NCI-H82 treated with DMSO at 0.1 percent for 48 hours (cell line): ENCODE measurements around the gene COMMD1.
"Not testable (repeated sequence)": the region's sequence is repeated elsewhere in the genome, so short reads cannot be mapped to it uniquely, and the experiment has no call there.

Source experiments
- DNase-seq: peaks from one replicate; lab custom pipeline; 2025; ENCODE audit not compliant: unreplicated experiment; lab: John Stamatoyannopoulos, UW

Gene COMMD1

DNA sequence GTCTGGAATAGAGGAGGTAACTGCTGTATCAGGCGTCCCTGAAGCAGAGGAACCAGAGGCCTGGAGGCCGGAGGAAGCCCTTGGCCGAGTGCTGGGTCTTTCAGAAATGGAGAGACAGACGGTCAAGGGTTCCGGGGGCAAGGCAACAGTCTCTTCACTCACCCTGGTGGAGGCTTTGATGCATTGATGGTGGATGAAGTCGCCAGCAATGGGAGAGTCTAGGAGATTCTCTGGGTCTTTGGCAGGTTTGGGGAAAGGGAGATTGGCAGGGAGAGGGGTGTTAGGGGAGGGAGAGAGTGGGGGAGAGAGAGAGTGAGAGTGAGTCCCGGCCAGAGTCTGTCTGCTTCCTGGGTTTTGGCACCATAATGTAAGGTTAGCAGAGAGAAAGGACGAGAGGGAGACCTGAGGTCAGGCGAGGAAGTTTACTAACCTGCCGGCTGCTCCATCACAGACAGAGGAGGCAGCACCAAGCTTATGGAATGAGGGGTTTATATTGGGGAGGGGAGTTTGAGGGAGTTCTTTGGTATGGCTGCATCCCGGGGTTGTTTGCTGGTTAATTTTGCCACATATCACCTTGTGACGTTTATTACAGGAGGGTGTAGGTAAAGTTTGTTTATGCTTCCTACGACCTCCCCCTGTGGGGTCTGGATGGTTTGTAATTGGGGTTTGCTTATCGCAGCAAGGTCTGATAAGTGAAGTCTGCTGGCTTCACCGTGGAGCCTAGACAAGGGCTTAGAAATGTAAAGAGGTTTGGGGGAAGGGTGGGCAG is 19.6 kb downstream of the COMMD1 start:
- DNase-seq: no peak

DNA sequence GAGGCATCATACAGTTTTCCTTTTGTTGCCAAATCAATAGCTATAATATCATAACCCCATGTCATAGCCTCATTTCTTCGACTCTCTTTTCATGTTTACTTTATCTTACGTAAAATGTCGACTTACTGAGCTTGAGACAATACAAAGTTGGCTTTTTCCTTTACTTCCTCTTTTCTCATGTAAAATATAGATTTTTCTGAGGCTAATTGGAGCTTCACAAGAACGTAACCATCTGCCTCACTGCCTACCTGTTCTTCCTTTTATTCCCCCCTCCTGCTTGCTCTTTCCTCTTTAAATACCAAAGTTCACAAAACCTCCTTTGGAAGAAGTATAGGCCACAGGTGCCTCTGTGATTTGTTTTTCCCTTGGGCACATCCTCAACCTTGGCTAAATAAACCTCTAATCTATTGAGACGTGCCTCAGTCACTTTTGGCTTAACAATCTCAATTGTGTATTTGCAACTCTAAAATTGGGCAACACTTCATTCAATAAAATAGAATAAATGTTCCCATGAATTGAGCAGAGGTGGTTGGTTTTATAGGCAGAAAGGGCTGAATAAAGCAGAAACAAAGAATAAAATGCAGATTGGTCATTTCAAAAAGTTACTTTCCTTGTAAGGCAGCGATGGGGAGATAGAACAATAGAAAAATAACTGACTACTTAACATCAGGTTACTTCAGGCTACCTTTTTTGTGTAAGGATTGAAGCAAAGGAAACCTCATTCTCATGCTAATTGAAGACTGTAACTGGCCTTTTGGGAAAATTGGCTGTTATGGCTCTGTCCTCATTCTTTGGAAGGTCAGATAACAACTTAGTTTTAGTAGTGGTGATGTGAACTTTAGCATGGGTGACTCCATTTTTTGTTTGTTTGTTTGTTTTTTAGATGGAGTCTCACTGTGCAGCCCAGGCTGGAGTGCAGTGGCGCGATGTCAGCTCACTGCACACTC is 21.3 kb downstream of the COMMD1 start:
- no peak for DNase-seq

DNA sequence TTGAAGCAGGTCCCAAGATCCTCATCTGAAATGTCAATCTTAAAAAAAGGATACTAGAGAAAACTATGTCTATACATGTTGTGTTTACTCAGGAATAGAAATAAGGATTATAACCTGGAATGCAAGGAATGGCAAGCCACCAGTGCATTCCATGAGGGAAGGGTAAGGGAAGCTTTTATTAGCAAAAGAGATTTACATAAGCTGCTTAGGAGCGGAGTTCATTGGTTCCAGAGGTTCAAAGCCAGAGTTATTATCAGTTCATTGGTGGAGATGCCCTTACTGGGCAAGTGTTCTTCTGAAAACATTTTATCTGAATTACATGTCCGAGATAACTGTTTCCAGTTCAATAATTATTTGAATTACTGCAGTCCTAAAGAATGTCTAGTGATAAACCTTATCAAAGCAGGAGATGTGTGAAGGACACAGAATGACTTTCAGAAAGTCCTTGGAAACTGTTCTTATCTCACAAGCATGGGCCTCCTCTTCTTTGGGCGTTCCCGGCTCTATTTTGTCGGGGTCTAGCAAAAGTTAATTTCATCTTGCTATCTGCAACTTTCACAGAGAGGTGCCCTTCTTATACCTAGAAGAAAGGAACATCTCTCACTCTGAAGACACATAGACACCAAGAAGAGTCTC is 23.5 kb downstream of the COMMD1 start:
- DNase-seq: peak; percentile 56

DNA sequence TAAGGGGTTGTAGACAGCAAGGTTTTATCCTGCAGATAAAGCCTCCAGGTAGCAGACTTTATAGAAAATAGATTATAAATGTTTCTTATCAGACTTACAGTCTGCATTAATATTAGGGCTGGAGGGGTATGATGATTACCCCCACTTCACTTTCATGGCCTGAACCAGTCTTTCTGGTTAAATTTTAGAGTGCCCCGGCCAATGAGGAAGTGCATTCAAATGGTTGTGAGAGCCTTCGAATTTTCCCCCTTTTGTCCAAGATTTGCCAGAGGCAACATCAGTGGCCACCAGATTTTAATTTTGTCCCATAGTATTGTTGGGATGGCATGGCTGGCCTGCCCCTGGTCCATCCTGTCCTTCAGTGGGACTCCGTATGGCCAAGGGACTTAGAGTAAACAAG is 31.6 kb downstream of the COMMD1 start:
- DNase-seq: no peak

DNA sequence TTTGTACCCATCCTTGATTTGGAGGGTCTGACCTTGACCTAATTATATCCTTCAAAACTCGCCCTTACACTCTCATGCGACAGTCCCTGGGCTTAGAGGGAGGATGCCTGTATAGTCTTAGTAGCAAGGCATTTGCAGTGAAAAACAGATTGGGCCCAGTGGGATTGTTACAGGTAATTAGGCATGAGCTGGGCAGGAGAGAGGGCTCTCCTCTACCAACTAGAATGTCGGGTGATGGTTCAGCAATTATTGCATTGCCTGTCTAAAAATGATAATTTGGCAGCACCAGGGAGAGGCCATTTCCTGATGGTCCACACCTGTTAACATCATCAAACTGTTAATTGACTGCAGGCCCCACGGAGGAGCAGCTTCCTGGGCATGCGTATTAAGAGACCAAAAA is 32.4 kb downstream of the COMMD1 start:
- DNase-seq: no peak

DNA sequence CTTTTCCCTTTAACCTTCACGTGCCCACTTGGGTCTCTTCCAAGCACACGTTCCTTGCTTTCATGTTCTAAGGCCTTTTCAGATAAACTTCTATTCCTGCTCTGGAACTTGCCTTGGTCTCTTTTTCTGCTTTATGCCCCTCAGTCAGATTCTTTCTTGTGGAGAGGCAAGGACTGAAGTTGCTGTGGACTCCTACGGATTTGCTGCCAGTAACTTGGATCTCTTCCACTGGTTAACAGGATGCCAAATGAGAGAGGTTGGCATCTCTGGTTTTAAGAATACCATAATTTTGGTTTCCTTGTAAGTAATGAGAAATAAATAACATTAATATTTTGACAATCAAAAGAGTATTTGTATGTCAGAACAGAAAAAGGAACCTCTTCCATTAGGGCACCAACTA is 33.0 kb downstream of the COMMD1 start:
- no peak for DNase-seq

DNA sequence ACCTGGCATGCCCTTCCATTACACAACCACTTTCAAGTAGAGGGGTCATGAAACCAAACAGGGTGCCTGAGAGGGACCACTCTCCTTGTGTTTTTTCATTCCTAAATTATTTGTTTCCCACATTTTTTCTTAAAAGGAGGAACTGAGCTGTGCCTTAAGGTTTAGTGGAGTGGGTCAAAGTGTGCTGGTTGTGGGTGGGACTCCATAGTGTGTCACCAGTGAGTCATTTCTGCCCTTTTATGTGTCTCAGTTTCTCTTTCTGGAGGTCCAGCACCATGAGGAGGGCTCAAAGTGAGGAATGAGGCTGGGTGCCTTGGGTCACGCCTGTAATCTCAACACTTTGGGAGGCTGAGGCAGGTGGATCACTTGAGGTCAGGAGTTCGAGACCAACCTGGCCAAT is 37.8 kb downstream of the COMMD1 start:
- DNase-seq: no peak

DNA sequence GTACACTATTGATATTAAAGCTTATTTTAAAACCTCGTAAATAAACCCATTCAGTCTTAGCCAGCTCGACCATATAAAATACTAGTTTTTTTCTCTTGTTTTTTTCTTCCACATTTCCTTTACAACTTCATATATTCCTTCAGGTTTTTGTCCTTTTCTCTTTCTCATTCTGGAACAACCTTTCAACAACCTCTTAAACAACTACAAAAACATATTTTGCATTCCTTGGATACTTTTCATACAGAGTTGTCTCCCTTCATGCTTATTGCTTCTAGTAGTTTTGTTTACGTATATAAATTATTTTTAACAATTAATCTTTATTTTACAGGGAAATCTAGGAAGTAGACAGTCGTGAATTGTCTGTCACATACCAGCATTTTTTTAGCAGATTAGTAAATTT is 41.2 kb downstream of the COMMD1 start:
- DNase-seq: no peak

DNA sequence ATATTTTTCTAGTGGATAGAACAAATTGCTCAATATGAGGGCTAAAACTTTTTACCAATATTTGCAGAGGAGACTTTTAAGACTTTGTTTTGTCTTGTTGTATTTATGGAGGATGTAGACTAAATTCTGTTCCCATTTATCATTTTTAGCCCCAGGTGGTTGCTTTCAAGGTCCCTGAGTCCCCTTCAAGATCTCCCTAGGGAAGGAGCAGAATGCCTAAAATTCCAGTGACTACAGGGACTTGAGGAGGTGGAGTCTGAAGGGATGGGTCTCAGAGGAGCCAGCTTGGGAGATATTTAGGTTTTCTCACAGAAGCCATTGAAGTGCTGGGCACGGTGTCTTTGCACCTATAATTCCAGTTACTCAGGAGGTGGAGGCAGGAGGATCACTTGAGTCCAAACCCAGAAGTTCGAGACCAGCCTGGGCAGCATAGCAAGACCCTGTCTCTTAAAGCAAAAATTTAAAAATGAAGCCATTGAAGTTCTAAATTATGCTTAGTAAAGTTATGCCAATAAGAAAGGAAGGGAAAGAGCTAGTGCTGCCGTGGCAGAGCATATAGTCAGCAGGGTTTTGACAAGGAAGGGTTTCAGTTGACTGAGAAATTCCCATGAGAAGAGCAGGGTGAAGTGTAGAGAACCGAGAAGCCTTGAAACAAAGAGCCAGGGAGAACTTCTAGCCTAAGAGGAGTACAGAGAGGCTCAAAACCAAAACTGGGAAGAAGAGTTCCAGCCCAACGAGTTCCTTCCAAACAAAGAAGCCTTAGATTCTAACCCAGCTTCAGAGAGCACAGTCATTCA is 43.4 kb downstream of the COMMD1 start:
- no peak for DNase-seq

DNA sequence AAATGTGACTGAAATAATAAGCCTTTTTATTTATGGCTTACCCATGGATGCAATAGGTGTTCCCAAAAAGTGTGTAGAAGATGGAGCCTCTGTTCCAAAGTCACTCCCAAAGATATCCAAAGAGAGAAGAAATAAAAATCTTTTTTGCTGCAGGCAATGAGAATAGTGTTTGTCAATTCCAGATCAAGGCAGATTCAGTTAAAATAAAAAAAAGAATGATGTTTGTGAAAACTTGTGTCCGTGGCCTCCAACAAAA is 43.9 kb downstream of the COMMD1 start:
- DNase-seq: no peak

DNA sequence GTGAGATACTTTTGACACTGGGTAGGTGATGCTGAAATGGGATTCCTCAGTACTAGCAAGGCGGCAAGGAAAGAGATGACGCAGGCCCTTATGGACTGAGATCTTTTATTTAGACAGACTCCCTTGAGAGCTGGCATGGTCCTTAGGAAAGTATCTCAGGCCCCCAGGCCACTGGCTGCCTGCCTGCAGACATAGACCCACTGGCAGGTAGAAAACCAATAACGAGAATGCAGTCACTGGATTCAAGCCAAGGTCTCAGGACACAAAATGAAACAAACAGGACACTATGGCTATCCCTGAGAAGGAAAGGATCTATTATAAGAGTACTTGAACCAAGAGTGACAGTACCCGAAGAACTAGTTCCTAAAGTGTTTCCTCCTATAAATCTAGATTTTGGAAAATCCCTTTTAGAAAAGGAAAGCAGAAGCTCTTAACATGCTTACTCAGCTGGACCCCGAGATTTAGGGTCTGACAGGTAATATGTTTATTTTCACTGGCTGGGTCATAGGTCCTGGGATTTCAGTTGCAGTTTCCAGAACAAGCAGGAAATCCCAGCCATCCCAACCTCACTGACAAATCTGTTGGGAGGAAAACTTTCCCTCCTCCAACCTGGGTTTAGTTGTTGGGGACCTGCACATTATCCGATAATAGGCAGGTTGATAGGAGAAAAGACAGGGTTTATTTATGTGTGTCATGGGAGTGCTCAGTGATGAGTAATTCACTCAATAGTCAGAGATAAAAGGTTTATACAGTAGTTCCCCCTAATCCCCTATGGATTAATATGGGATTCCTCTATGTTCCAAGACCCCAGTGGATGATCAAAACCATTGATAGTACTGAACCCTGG is 44.5 kb downstream of the COMMD1 start:
- DNase-seq: peak; percentile 52

DNA sequence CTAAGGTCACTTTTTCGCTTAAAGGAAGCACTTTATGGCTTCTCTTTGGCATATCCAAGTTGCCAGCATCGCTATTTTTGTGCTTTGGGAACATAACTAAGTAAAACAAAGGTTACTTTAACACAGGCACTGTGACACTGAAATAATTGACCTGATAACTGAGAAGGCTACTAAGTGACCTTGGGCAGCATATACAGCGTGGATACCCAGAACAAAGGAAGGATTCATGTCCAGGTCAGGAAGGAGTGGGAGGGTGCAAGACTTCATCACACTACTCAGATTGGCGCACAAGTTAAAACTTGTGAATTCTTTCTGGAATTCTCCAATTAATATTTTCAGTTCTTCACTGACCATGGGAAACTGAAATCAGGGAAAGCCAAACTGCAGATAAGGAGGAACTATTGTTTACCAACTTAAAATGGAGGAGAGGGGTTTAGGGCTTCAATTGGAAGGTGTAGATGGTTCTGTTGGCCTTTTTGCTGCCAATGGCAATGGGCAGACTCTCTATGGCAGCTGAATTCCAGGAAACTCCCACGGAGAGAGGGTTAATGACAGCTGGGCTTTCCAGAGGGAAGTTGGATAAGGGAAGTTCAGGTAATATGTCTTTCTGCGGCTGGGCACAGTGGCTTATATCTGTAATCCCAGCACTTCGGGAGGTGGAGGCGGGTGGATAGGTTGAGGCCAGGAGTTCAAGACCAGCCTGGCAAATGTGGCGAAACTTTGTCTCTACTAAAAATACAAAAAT is 45.3 kb downstream of the COMMD1 start:
- DNase-seq: no peak

DNA sequence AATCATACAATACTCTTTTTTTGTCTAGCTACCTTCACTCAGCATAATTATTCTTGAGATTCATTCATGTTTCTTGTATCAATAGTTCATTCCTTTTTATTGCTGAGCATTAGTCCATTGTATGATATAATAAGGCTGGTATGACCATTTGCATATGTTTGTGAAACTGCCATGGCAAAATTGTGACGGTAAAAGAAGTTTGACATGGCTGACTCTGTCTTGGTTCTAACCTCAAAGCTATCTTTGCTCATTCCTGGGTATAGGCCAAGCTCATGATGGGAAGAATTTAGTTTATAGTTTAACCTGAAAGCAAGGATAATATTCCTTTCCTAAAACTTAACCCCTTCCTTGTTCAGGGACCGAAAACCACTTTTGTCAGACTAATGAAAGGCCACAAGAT is 46.4 kb downstream of the COMMD1 start:
- DNase-seq: no peak

DNA sequence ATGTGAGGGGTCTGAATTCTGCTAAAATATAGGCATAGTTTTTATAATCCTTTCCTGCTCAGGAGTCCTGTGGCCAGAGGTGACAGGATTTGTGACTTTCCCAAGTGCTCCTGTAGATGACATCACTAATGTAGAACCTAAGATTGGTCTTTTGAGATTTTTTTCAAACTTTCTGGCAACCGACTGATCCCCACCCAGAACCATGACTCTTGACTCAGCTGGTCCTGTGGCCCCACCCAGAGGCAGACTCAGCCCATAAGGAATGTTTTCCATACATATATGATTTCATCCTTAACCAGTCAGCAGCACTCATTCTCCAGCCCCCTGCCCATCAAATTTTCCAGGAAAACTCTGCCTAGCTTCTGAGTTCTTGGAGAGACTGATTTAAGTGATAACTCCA is 46.8 kb downstream of the COMMD1 start:
- DNase-seq: no peak

DNA sequence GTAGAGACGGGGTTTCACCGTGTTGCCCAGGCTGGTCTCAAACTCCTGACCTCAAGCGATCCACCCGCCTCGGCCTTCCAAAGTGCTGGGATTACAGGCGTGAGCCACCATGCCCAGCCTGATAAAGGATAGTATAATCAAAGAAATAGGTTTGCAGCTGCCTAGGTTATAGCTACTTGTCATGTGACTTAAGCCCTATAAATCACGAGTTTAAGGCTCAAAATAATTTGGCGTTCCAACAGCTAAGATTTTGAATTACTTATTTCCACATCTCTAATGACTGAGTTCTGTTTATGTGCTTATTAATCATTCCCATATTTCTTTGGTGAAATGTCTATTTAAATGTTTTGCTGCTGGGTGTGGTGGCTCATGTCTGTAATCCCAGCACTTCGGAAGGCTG is 49.4 kb downstream of the COMMD1 start:
- DNase-seq: not testable (repeated sequence)

DNA sequence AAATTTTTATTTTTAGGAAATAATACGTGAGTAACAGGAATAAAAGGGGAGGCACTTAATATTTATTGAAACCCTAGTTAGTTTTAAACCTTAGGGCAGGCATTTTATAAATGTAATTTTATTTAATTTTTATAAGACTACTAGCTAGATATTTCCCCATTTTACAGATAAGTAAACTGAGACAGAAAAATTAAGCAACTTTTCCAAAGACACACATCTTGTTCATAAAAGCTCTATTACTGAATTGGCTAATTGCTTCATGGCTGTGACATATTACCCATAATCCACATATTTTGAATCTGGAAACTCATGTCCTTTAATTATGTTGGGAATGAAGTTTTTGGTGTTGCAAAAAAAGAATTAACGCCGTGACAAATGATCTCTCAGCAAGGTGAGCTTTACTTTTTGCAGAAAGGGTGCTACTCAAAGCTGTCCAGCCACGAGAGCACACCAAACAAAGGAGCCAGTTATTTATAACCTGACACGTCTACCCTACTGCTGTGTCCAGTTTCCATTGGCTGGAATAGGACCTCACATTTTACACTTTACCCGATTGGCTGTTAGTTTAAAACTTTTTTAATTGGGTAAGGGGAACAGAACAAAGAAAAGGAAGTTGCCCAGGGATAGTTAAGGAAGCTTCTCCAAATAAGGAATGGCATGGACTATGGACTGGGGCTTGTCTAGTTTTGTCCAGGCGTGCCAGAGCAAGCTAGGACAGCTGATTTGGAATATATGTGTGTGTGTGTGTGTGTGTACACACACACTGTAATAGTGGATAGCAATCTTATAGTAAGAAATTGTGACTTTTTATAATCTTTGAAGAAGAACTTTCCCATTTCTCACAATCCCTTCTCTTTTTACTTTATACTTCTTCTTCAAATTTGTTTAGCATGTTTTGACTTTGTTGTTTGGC is 54.2 kb downstream of the COMMD1 start:
- DNase-seq: no peak

DNA sequence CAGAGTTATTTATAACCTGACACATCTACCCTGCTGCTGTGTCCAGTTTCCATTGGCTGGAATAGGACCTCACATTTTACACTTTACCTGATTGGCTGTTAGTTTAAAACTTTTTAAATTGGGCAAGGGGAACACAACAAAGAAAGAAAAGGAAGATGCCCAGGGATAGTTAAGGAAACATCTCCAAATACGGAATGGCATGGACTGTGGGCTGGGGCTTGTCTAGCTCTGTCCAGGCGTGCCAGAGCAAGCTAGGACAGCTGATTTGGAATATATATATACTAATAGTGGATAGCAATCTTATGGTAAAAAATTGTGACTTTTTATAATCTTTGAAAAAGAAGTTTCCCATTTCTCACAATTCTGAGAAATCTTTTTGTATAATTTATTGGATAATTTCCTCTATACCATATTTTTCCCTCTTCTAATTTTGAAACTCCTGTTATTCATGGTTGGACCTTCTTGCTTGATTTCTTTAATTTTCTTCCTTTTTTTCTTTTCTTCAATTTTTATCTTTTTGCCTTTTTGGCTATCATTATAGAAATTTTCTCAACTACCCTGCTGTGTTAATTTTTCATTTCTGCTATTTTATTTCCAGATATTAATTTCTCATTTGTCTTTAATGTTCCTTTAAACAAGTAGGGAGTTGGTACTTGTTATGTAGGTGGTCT is 55.9 kb downstream of the COMMD1 start:
- DNase-seq: no peak
